H4 (cell line): ENCODE results near the gene MARS1. TPM values are rescaled to one million over a fixed set of nuclear protein-coding genes. Genes with fewer than 3 reads are reported as not detected.
"Not testable (repeated sequence)": the region's sequence is repeated elsewhere in the genome, so short reads cannot be mapped to it uniquely, and the experiment has no call there.

Experiments
- DNase-seq: peaks from one replicate; pipeline ENCODE4 v3.0.0-alpha.2; 2015; ENCODE audit warnings: low spot score
- total RNA-seq: library from RNA; depleted of rRNA; stranded (reverse); fragments of >200 nt; shearing (Covaris generic); gene quantifications from 2 replicates; pipeline ENCODE4 v1.2.3, GENCODE V29; 2014

The MARS1 gene
- total RNA-seq, 1 experiment from 2014 or later = 121 TPM

GRCh38 chr12:57491393-57492280, 3.8 kb downstream of the MARS1 start:
- no peak for DNase-seq

GRCh38 chr12:57495051-57495701, 7.3 kb downstream of the MARS1 start:
- not testable (repeated sequence) for DNase-seq

DNA sequence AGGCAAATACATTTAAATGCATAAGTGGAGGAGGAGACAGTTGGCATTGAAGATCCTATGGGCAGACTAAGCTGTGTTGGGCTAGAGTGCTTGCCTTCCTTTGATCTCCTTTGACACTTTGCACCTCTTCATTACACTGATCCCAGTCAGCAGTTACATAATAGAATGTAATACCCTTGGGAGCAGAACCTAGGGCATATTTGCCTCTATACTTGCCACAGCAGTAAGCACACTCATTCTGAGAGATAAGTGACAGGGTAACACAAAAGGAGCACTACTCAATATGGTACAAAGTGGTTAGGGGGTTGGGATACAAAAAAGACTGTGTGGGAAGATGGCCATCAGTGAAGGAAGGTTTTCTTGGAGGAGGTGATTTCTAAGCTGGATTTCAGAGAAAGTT, 9.0 kb downstream of the MARS1 start:
- DNase-seq = no peak

DNA sequence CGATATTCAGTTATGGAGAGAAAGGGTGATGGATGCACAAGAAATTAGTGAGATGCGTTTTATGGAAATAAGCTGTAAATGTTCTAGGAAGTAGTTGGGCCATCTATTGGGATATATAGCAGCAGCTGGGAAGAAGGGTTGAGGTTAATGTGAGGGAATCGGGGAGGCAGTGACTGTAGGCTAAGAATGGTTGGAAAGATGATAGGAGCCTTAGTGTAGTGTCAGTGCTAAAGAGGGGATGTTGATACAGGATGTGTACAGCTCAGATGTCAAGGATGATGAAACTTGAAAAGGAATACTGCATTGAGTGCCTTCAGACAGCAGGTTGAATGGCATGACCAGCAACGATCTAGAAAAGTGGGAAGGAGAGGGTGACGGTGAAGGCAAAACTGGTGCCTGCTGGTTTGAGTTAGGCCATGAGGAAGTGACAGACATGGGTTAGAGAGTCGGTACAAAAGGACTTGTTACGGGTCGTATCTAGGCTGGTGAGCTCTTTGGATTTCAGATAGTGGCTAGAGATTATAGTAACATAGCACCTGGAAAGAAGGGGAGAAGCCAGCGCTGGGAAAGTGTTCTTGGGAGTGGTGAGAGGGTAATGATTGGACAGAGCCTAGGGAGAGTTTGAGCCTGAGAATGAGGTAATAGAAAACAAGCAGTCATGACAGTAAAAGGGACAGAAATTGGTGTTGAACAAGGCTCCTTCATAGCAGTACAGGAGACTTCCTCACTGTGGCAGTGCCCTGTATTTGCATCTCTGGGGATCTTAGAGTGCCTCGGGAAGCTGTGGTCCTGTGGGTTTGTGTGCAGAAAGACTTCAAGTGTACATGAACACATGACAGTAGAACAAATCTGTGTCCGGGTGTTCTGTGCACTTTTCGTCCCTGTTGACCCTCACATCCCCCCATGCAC, 9.6 kb downstream of the MARS1 start:
- no peak for DNase-seq

- no peak for DNase-seq
Measured at GRCh38 chr12:57498132-57498502, 10.2 kb downstream of the MARS1 start.

DNA sequence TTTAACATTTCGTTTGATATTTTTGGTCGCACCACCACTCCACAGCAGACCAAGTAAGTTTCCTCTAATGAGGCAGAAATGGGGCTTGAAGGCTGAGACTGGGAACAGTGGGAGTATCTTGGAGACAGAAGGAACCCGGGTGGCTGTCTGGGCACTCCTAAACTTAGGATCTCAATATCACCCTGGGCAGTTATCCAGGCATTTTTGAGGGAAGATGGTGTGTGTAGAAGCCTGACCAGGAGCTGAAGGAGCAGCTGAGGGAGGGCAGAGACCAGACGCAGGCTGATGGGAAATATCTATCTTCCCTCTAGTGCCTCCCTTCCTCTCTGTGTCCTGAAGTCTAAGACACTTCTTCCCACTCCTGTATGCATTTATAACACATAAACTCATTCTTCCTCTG, 10.7 kb downstream of the MARS1 start:
- DNase-seq = no peak

GRCh38 chr12:57500213-57500612, 12.3 kb downstream of the MARS1 start:
- DNase-seq = no peak

DNA sequence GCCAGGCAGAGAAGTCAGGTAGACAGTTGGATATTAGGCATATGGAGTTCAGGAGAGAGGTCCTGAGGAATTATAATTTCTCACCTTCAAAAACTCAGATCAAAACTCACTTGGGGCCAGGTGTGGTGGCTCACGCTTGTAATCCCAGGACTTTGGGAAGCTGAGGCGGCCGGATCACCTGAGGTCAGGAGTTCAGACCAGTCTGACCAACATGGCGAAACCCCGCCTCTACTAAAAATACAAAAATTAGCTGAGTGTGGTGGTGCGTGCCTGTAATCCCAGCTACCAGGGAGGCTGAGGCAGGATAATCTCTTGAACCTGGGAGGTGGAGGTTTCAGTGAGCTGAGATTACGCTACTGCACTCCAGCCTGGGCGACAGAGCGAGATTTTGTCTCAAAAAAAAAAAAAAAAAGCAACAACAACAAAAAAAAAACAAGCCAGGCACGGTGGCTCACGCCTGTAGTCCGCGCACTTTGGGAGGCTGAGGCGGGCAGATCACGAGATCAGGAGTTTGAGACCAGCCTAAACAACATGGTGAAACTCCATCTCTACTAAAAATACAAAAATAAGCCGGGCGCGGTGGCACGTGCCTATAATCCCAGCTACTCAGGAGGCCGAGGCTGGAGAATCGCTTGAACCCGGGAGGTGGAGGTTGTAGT, 14.6 kb downstream of the MARS1 start:
- DNase-seq = not testable (repeated sequence)

DNA sequence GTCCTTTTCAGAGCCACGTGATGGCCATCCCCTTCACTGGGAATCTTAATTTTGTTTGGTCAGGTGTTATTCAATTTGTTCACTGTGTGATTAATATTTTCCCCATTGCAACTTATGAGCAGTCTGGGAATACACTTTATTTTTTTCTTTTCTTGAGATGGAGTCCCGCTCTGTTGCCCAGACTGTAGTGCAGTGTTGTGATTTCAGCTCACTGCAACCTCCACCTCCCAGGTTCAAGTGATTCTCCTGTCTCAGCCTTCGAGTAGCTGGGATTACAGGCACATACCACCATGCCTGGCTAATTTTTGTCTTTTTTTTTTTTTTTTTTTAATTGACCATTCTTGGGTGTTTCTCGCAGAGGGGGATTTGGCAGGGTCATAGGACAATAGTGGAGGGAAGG, 18.7 kb downstream of the MARS1 start:
- DNase-seq = not testable (repeated sequence)

DNA sequence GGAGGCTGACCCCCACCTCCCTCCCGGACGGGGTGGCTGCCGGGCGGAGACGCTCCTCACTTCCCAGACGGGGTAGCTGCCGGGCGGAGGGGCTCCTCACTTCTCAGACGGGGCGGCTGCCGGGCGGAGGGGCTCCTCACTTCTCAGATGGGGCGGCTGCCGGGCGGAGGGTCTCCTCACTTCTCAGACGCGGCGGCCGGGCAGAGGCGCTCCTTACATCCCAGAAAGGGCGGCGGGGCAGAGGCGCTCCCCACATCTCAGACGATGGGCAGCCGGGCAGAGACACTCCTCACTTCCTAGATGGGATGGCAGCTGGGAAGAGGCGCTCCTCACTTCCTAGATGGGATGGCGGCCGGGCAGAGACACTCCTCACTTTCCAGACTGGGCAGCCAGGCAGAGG, 19.9 kb downstream of the MARS1 start:
- not testable (repeated sequence) for DNase-seq

GRCh38 chr12:57511161-57511560, 23.3 kb downstream of the MARS1 start:
- no peak for DNase-seq

GRCh38 chr12:57511588-57512325, 23.9 kb downstream of the MARS1 start:
- DNase-seq = no peak

- no peak for DNase-seq
Measured at GRCh38 chr12:57512665-57513064, 24.8 kb downstream of the MARS1 start.

- DNase-seq = no peak
Measured at GRCh38 chr12:57513266-57513665, 25.4 kb downstream of the MARS1 start.

GRCh38 chr12:57513677-57514076, 25.8 kb downstream of the MARS1 start:
- not testable (repeated sequence) for DNase-seq

GRCh38 chr12:57514246-57514645, 26.4 kb downstream of the MARS1 start:
- not testable (repeated sequence) for DNase-seq

DNA sequence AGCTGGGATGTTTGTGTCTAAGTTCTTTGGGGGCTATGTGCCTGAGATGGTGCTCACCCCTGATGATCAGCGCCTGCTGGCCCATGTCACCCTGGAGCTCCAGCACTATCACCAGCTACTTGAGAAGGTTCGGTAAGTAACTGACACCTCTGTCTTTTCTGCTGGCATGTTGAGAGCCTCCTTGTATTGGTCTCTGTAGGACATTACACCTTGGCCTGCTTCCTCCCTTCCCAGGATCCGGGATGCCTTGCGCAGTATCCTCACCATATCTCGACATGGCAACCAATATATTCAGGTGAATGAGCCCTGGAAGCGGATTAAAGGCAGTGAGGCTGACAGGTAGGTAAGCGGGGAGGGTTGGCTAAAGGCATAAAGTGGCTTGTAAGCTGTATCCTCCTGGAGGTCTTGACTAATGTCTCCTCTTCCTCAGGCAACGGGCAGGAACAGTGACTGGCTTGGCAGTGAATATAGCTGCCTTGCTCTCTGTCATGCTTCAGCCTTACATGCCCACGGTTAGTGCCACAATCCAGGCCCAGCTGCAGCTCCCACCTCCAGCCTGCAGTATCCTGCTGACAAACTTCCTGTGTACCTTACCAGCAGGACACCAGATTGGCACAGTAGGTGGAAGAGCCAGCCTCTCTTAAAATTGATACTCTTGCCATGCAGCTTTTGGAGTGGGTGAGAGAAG, 27.0 kb downstream of the MARS1 start:
- no peak for DNase-seq

GRCh38 chr12:57515408-57515933, 27.6 kb downstream of the MARS1 start:
- no peak for DNase-seq

GRCh38 chr12:57515934-57516541, 28.2 kb downstream of the MARS1 start:
- no peak for DNase-seq
